NB4 (cell line): ENCODE measurements around the gene S100A1.

Source experiments
- DNase-seq: peaks from one replicate; pipeline ENCODE4 v3.0.0; 2010; ENCODE audit warnings: low read depth
- H3K4me3 ChIP-seq: one replicate; pipeline ENCODE4 v1.5.1; 2011; ENCODE audit warnings: mild to moderate bottlenecking, low read depth, low read length, moderate library complexity
- CTCF ChIP-seq: IDR thresholded peaks from one replicate; pipeline ENCODE4 v1.5.1; 2012; ENCODE audit warnings: low read depth, low read length
- MAX ChIP-seq: IDR thresholded peaks from 2 replicates; pipeline ENCODE4 v1.6.1; 2011; ENCODE audit warnings: low read depth, low read length
- MYC ChIP-seq: IDR thresholded peaks from 2 replicates; pipeline ENCODE4 v1.6.1; 2011; ENCODE audit warnings: low read depth, low read length
- POLR2A ChIP-seq: IDR thresholded peaks from 2 replicates; pipeline ENCODE4 v1.6.1; 2011; ENCODE audit warnings: mild to moderate bottlenecking; ENCODE audit not compliant: insufficient read length; ENCODE audit errors: extremely low read depth

Gene S100A1

GRCh38 chr1:153669606-153670005 lies 41.4 kb downstream of the S100A1 start:
- H3K4me3 ChIP-seq = peak overlapping the region; percentile 97
- TF ChIP-seq MAX = no peak
- TF ChIP-seq POLR2A = no peak
- TF ChIP-seq MYC = no peak
- no peak for TF ChIP-seq CTCF
- no peak for DNase-seq

- no peak for TF ChIP-seq CTCF
- no peak for TF ChIP-seq MYC
- TF ChIP-seq MAX = no peak
- TF ChIP-seq POLR2A = no peak
- peak overlapping the region; percentile 97 for H3K4me3 ChIP-seq
- no peak for DNase-seq
Observed at GRCh38 chr1:153670257-153670858, 42.1 kb downstream of the S100A1 start.

GRCh38 chr1:153670859-153671627 lies 42.8 kb downstream of the S100A1 start, which contains the start of gene ILF2:
Gene ILF2, minus strand, starts transcription at chr1:153670993. Its CDS starts 71 bp downstream, at chr1:153670922.
- peak within 1 kb of the TSS; percentile 97 for H3K4me3 ChIP-seq
- TF ChIP-seq MYC (peak; percentile 96), MAX (peak; percentile 85), POLR2A (peak; percentile 89), CTCF (peak; percentile 15)
- peak; percentile 99 for DNase-seq

GRCh38 chr1:153671628-153672353 lies 43.6 kb downstream of the S100A1 start:
- DNase-seq = peak; percentile 52
- peak overlapping the region; percentile 82 for H3K4me3 ChIP-seq

GRCh38 chr1:153673511-153673910 lies 45.3 kb downstream of the S100A1 start:
- no peak overlapping the region for H3K4me3 ChIP-seq
- no peak for DNase-seq
- no peak for TF ChIP-seq MYC
- TF ChIP-seq MAX = no peak
- no peak for TF ChIP-seq CTCF
- no peak for TF ChIP-seq POLR2A
